SJCRH30 (cell line): ENCODE results near the gene RFPL1. TPM values are rescaled to one million over a fixed set of nuclear protein-coding genes. Genes with fewer than 3 reads are reported as not detected.
"Not testable (repeated sequence)": the region's sequence is repeated elsewhere in the genome, so short reads cannot be mapped to it uniquely, and the experiment has no call there.

ENCODE experiments used
- DNase-seq, 2 experiments: peaks; one replicate each; pipeline ENCODE4 v3.0.0-alpha.2; 2015 to 2020
- H3K27ac ChIP-seq: fragments of 250-450 bp; sonication (Bioruptor Pico); 2 replicates; pipeline ENCODE4 v1.5.1; 2020; ENCODE audit warnings: mild to moderate bottlenecking, moderate library complexity
- H3K27me3 ChIP-seq: fragments of 250-450 bp; sonication (Bioruptor Pico); 2 replicates; pipeline ENCODE4 v1.5.1; 2020; ENCODE audit warnings: mild to moderate bottlenecking, moderate library complexity
- H3K36me3 ChIP-seq: fragments of 250-450 bp; sonication (Bioruptor Pico); 2 replicates; pipeline ENCODE4 v1.5.1; 2020; ENCODE audit warnings: mild to moderate bottlenecking, moderate library complexity
- H3K4me1 ChIP-seq: fragments of 250-450 bp; sonication (Bioruptor Pico); 2 replicates; pipeline ENCODE4 v1.5.1; 2020; ENCODE audit warnings: mild to moderate bottlenecking, moderate library complexity
- H3K4me3 ChIP-seq: fragments of 250-450 bp; sonication (Bioruptor Pico); 2 replicates; pipeline ENCODE4 v1.5.1; 2020; ENCODE audit warnings: mild to moderate bottlenecking, moderate library complexity
- H3K9me3 ChIP-seq: fragments of 250-450 bp; sonication (Bioruptor Pico); replicated peaks from 2 replicates; pipeline ENCODE4 v1.5.1; 2020; ENCODE audit warnings: mild to moderate bottlenecking, moderate library complexity
- total RNA-seq: library from RNA; depleted of rRNA; stranded (reverse); fragments of >200 nt; shearing (Covaris generic); gene quantifications from 2 replicates; pipeline ENCODE4 v1.2.3, GENCODE V29; 2014

Gene RFPL1
- total RNA-seq, 1 experiment from 2014 or later = not detected

GRCh38 chr22:29479417-29480261, 41.3 kb downstream of the RFPL1 start, which contains the start of gene NEFH:
Gene NEFH (plus strand): TSS chr22:29480218. CDS start chr22:29480263, 45 bp downstream.
- no peak within 1 kb of the TSS for H3K4me3 ChIP-seq
- H3K4me1 ChIP-seq = peaks cover 4% of the 10 kb centered on the region; the same call in 1 of the 2 replicates
- H3K27me3 ChIP-seq = no peaks in the 10 kb centered on the region
- H3K36me3 ChIP-seq = no peaks in the 10 kb centered on the region
- no peaks in the 10 kb centered on the region for H3K9me3 ChIP-seq
- no peak for DNase-seq
- H3K27ac ChIP-seq = no peak within 1 kb of the TSS

GRCh38 chr22:29480262-29480511, 41.8 kb downstream of the RFPL1 start:
- H3K27me3 ChIP-seq = no peaks in the 10 kb centered on the region
- H3K4me1 ChIP-seq = peaks cover 4% of the 10 kb centered on the region; the same call in 1 of the 2 replicates
- no peak for DNase-seq
- no peak overlapping the region for H3K4me3 ChIP-seq
- H3K9me3 ChIP-seq = no peaks in the 10 kb centered on the region
- no peak overlapping the region for H3K27ac ChIP-seq
- no peaks in the 10 kb centered on the region for H3K36me3 ChIP-seq

GRCh38 chr22:29480512-29481264, 42.3 kb downstream of the RFPL1 start:
- no peak for DNase-seq
- H3K4me3 ChIP-seq = no peak overlapping the region
- H3K36me3 ChIP-seq = no peaks in the 10 kb centered on the region
- no peaks in the 10 kb centered on the region for H3K9me3 ChIP-seq
- H3K27ac ChIP-seq = no peak overlapping the region
- no peaks in the 10 kb centered on the region for H3K27me3 ChIP-seq
- H3K4me1 ChIP-seq = peaks cover 4% of the 10 kb centered on the region; the same call in 1 of the 2 replicates

DNA sequence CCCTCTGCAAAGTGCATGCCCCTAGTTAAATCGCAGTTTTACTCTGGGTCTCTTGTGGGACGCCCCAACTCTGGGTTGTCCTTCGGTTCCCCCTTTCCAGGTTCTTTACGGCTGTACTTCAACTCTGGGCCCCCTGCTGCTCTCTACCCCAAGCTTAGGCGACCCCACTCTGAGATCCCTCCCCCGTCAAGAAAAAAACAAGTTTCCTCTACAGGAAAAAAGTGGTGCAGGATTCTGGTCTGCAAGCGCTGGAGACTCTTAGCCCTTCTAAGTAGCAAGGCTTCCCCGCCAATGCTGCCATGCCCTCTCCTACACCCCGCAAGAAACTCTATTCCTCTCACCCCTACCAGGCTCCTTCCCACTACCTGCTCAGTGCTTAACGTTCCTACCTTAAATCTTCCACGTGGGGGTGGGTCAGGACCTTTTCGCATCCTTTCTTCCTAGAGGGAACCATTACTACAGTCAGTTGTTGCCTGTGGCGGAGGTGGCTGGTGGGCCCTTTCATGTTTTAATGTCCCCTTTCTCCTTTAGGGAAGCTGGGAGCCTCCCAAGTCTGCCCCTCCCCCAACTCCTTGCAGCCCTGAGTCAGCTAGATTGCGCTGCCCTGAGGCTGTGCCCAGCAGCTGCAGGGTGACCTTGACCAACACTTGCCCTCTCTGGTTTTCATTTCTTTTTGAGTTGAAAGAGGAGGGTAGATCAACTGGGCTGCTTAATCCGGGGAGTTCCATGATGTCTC, 43.0 kb downstream of the RFPL1 start:
- no peaks in the 10 kb centered on the region for H3K36me3 ChIP-seq
- peak; percentile 21 to 46 for DNase-seq
- H3K4me1 ChIP-seq = peaks cover 4% of the 10 kb centered on the region; the same call in 1 of the 2 replicates
- no peak overlapping the region for H3K27ac ChIP-seq
- no peak overlapping the region for H3K4me3 ChIP-seq
- H3K27me3 ChIP-seq = no peaks in the 10 kb centered on the region
- H3K9me3 ChIP-seq = no peaks in the 10 kb centered on the region

- no peak for DNase-seq
- Histone ChIP-seq H3K4me1 (peaks cover 4% of the 10 kb centered on the region; the same call in 1 of the 2 replicates), H3K27ac (no peak overlapping the region), H3K9me3 (no peaks in the 10 kb centered on the region), H3K4me3 (no peak overlapping the region), H3K36me3 (no peaks in the 10 kb centered on the region), H3K27me3 (no peaks in the 10 kb centered on the region)
Observed at GRCh38 chr22:29482253-29482652, 43.9 kb downstream of the RFPL1 start.

DNA sequence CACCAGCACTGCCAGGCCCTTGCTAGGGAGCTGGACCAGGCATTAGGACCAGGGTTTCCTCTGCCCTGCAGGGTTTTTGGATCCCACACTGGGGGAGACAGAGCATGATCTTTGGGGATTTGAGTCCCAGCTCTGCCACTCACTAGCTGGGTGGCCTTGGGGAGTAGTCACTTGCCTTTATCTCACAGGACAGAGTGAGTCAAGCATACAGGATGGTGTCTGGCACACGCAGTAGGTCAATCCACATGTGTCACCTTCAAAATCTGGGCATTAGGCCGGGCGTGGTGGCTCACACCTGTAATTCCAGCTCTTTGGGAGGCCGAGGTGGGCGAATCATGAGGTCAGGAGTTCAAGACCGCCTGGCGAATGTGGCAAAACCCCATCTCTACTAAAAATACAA, 44.3 kb downstream of the RFPL1 start:
- Histone ChIP-seq H3K4me3 (no peak overlapping the region), H3K4me1 (peaks cover 4% of the 10 kb centered on the region; the same call in 1 of the 2 replicates), H3K27me3 (no peaks in the 10 kb centered on the region), H3K9me3 (no peaks in the 10 kb centered on the region), H3K36me3 (no peaks in the 10 kb centered on the region), H3K27ac (no peak overlapping the region)
- DNase-seq = no peak

DNA sequence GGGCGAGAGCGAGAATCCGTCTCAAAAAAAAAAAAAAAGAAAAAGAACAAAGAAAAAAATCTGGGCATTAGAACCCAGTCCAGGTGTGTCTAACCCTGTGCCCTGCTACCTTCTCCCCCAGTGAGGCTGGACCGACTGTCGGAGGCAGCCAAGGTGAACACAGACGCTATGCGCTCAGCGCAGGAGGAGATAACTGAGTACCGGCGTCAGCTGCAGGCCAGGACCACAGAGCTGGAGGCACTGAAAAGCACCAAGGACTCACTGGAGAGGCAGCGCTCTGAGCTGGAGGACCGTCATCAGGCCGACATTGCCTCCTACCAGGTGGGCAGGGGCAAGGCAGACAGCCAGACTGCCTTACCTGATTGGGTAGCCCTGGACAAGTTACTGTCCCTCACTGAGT, 44.9 kb downstream of the RFPL1 start:
- H3K27me3 ChIP-seq = no peaks in the 10 kb centered on the region
- H3K27ac ChIP-seq = no peak overlapping the region
- H3K9me3 ChIP-seq = no peaks in the 10 kb centered on the region
- peaks cover 4% of the 10 kb centered on the region; the same call in 1 of the 2 replicates for H3K4me1 ChIP-seq
- H3K4me3 ChIP-seq = no peak overlapping the region
- no peaks in the 10 kb centered on the region for H3K36me3 ChIP-seq
- DNase-seq = no peak

DNA sequence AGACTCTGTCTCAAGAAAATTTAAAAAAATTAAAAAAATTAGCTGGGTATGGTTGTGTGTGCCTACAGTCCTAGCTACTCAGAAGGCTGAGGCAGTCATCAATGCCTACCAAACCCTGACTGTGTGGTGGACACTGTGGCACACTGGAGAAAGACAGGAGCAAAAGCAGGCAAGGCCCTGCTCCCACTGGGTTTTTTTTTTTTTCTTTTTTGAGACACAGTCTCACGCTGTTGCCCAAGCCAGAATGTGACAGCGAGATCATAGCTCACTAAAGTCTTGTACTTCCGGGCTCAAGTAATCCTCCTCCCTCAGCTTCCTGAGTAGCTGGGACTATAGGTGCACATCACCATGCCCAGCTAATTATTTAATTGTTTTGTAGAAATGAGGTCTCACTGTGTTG, 46.3 kb downstream of the RFPL1 start:
- H3K27ac ChIP-seq = no peak overlapping the region
- H3K4me1 ChIP-seq = peaks cover 4% of the 10 kb centered on the region; the same call in 1 of the 2 replicates
- H3K9me3 ChIP-seq = no peaks in the 10 kb centered on the region
- DNase-seq = no peak
- no peaks in the 10 kb centered on the region for H3K27me3 ChIP-seq
- no peaks in the 10 kb centered on the region for H3K36me3 ChIP-seq
- no peak overlapping the region for H3K4me3 ChIP-seq

- Histone ChIP-seq H3K27me3 (no peaks in the 10 kb centered on the region), H3K9me3 (no peaks in the 10 kb centered on the region), H3K27ac (no peak overlapping the region), H3K4me3 (no peak overlapping the region), H3K4me1 (peaks cover 4% of the 10 kb centered on the region; the same call in 1 of the 2 replicates), H3K36me3 (no peaks in the 10 kb centered on the region)
- DNase-seq = no peak
Observed at GRCh38 chr22:29485448-29485847, 47.1 kb downstream of the RFPL1 start.

- no peak overlapping the region for H3K27ac ChIP-seq
- no peaks in the 10 kb centered on the region for H3K27me3 ChIP-seq
- H3K4me3 ChIP-seq = no peak overlapping the region
- H3K36me3 ChIP-seq = no peaks in the 10 kb centered on the region
- H3K9me3 ChIP-seq = no peaks in the 10 kb centered on the region
- no peak for DNase-seq
- H3K4me1 ChIP-seq = no peaks in the 10 kb centered on the region
Observed at GRCh38 chr22:29487426-29487986, 49.1 kb downstream of the RFPL1 start.

GRCh38 chr22:29489127-29489780, 50.9 kb downstream of the RFPL1 start:
- not testable (repeated sequence) for H3K27ac ChIP-seq, H3K27me3 ChIP-seq, H3K4me3 ChIP-seq, H3K9me3 ChIP-seq, DNase-seq, H3K4me1 ChIP-seq, H3K36me3 ChIP-seq

- Histone ChIP-seq H3K4me1 (no peaks in the 10 kb centered on the region), H3K27ac (no peak overlapping the region), H3K36me3 (no peaks in the 10 kb centered on the region), H3K9me3 (no peaks in the 10 kb centered on the region), H3K27me3 (no peaks in the 10 kb centered on the region), H3K4me3 (no peak overlapping the region)
- DNase-seq = no peak
Observed at GRCh38 chr22:29491012-29491411, 52.6 kb downstream of the RFPL1 start.
